ENCODE data around the gene SAMD14. TPM values are rescaled to one million over a fixed set of nuclear protein-coding genes. Genes with fewer than 3 reads are reported as not detected.

SAMD14 gene
- total RNA-seq, 1 donor, result 2.5 TPM

DNA sequence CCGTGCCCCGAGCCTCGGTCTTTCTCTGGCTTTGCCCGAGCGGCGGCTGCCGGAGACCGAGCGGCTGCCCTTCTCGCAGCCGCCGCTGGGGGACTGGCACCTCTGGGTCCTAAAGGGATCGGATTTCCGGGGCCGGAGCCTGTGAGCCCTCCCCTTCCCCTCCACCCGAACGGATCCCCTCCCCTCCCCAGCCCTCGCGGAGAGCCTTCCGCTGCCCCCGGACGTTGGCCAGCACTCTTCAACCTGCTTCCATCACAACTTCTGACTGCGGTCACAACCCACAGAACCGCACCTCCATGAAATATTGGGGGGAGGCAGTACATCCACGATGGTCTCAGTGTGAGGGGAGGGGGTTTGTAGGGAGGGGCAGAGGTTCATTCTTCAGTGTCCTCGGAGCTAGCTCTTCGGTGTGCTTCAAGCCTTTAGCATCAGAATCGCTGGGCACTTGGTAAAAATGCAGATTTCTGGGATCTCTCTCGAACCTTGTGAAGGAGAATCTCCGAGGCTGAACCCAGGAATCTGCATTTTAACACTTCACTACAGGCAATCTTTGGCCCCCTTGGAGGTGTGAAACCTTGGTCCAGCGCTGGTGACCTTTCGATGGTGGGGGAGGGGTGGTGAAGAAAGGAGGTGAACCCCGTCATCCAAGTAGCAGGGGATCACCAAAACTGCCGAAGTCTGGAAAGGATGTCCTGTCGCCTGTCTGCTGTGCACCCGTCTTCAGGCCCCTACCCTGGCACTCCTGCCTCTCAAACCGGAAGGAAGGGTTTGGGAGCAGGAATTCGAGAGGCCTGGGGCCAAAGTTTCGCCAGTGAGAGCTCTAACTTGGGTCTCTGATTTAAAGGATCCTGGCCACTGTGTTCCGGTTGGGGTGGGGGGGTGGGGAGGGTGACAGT, 21.3 kb upstream of the SAMD14 start:
- no peaks in the 10 kb centered on the region for H3K9me3 ChIP-seq (ENCODE audit: low read depth, low read length)
- H3K36me3 ChIP-seq (ENCODE audit: insufficient read depth, low read length), result no peaks in the 10 kb centered on the region
- peak overlapping the region; percentile 76 for H2AFZ ChIP-seq (ENCODE audit: low read length)
- H3K4me3 ChIP-seq (ENCODE audit: insufficient read depth, low read length), result peak overlapping the region; percentile 84
- DNase-seq (ENCODE audit: insufficient read length, low spot score, missing footprints), result peak; percentile 100
- H4K20me1 ChIP-seq (ENCODE audit: insufficient read depth, low read length), result peaks cover 24% of the 10 kb centered on the region
- H3K4me1 ChIP-seq (ENCODE audit: insufficient read depth, low read length), result peaks cover 64% of the 10 kb centered on the region
- peak overlapping the region; percentile 50 for H3K27ac ChIP-seq (ENCODE audit: low read depth, low read length)
- H3K27me3 ChIP-seq (ENCODE audit: insufficient read depth, low read length), result no peaks in the 10 kb centered on the region
- TF ChIP-seq, protein P1, sequence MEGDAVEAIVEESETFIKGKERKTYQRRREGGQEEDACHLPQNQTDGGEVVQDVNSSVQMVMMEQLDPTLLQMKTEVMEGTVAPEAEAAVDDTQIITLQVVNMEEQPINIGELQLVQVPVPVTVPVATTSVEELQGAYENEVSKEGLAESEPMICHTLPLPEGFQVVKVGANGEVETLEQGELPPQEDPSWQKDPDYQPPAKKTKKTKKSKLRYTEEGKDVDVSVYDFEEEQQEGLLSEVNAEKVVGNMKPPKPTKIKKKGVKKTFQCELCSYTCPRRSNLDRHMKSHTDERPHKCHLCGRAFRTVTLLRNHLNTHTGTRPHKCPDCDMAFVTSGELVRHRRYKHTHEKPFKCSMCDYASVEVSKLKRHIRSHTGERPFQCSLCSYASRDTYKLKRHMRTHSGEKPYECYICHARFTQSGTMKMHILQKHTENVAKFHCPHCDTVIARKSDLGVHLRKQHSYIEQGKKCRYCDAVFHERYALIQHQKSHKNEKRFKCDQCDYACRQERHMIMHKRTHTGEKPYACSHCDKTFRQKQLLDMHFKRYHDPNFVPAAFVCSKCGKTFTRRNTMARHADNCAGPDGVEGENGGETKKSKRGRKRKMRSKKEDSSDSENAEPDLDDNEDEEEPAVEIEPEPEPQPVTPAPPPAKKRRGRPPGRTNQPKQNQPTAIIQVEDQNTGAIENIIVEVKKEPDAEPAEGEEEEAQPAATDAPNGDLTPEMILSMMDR (IDR thresholded peaks at IDR 0.05; ENCODE audit: extremely low read depth, low read depth, low read length), result peak; percentile 44
- peaks cover 45% of the 10 kb centered on the region for H3K79me2 ChIP-seq (ENCODE audit: insufficient read depth, low read length)
- H3K4me2 ChIP-seq (ENCODE audit: insufficient read depth, low read length), result peak overlapping the region; percentile 85

DNA sequence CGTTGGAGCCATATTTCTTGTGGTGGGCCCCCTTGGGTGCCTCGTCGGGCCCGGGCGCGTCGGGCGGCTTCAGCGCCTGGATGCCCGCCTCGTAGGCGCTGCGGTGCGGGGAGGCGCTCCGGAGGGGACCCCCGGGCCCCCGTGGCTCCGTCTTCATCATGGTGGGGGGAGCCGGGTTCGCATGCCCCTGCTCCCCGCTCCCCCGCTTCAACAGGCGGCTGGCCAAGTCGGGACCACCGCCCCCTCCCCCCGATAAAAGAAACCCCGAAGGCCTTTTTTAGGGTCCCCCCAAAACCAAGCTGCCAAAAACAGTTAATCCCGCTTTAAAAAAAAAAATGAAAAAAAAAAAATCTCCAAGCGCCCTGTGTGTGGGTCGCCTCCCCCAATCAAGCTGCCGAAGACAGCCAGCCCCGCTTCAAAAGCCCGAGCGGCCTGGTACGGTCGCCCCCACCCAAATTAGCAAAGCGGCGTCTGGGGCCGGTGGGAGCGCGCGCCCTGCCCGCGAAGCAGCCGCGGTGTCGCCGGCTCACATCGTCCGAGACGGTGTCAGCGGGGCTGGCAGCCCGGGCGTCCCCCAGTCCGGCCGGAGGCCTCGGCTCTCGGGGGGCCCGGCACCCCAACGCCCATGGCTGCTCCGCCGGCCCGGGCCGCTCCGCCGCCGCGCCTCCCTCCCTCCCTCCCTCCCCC, 20.5 kb upstream of the SAMD14 start, which contains the start of gene PPP1R9B:
Gene PPP1R9B (minus strand): TSS at position 324 of the 687 bp plus-strand sequence. CDS start 164 bp downstream, at position 160.
- peak within 1 kb of the TSS; percentile 84 for H3K4me3 ChIP-seq (ENCODE audit: insufficient read depth, low read length)
- H3K27ac ChIP-seq (ENCODE audit: low read depth, low read length), result peak within 1 kb of the TSS; percentile 70
- DNase-seq (ENCODE audit: insufficient read length, low spot score, missing footprints), result peak; percentile 84
- peaks cover 62% of the 10 kb centered on the region for H3K4me1 ChIP-seq (ENCODE audit: insufficient read depth, low read length)
- peak within 1 kb of the TSS; percentile 95 for H3K4me2 ChIP-seq (ENCODE audit: insufficient read depth, low read length)
- H2AFZ ChIP-seq (ENCODE audit: low read length), result peak within 1 kb of the TSS; percentile 76
- H4K20me1 ChIP-seq (ENCODE audit: insufficient read depth, low read length), result peaks cover 31% of the 10 kb centered on the region
- peaks cover 53% of the 10 kb centered on the region for H3K79me2 ChIP-seq (ENCODE audit: insufficient read depth, low read length)
- H3K27me3 ChIP-seq (ENCODE audit: insufficient read depth, low read length), result no peaks in the 10 kb centered on the region
- TF ChIP-seq, protein P1 (IDR thresholded peaks at IDR 0.05; ENCODE audit: extremely low read depth, low read depth, low read length), result no peak
- peaks cover under 1% of the 10 kb centered on the region for H3K36me3 ChIP-seq (ENCODE audit: insufficient read depth, low read length)
- no peaks in the 10 kb centered on the region for H3K9me3 ChIP-seq (ENCODE audit: low read depth, low read length)

DNA sequence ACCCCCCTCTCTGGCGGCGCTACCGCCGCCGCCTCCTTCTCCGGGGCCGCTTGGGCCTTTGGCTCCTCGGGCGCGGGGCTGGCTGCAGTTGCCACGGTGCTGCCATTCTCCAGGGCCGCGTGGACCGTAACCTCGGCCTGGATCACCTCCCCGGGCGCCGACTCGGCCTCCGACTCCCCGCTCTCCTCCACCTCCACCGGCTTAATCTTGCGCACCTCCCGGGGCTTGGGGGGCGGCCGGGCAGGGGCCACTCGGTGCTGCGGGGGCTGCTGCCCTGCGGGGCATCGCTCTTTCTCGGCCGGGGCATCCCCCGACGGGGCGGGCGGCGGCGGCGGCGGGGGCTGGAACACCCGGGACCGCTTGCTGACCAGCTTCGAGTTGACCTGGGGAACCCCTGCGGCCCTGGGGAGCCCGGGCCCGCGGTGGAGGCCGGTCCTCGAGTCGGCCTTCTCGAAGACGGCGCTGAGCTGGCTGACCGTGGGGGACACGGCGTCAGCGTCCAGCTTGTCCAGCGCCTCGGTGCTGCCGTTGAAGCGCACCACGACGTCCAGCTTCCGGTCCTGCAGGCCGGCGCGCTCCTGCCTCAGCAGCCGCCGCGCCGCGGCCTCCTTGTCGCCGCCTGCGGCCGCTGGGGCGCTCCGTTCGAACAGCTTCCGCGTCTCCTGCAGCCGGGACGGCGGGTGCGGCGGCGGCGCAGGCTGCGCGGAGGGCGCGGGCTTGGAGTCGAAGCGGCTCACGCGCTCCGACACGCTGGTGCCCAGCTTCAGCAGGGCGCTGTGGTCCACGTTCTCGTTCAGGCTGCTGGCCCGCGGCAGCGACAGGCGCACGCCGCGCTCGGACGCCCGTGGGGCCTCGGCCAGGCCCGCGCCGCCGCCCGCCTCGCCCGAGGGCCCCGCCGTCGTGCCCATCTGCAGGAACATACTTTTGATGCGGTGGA, 19.7 kb upstream of the SAMD14 start:
- Histone ChIP-seq H3K27ac (ENCODE audit: low read depth, low read length) (peak overlapping the region; percentile 70), H3K36me3 (ENCODE audit: insufficient read depth, low read length) (peaks cover 9% of the 10 kb centered on the region), H3K9me3 (ENCODE audit: low read depth, low read length) (no peaks in the 10 kb centered on the region), H2AFZ (ENCODE audit: low read length) (no peak overlapping the region), H3K4me2 (ENCODE audit: insufficient read depth, low read length) (peak overlapping the region; percentile 95), H3K4me1 (ENCODE audit: insufficient read depth, low read length) (peaks cover 54% of the 10 kb centered on the region), H3K4me3 (ENCODE audit: insufficient read depth, low read length) (peak overlapping the region; percentile 84), H3K27me3 (ENCODE audit: insufficient read depth, low read length) (no peaks in the 10 kb centered on the region), H3K79me2 (ENCODE audit: insufficient read depth, low read length) (peaks cover 61% of the 10 kb centered on the region), H4K20me1 (ENCODE audit: insufficient read depth, low read length) (peaks cover 40% of the 10 kb centered on the region)
- peak; percentile 91 for DNase-seq (ENCODE audit: insufficient read length, low spot score, missing footprints)
- TF ChIP-seq, protein P1 (IDR thresholded peaks at IDR 0.05; ENCODE audit: extremely low read depth, low read depth, low read length), result no peak
